ENCODE measurements around the gene ZFPL1.

DNA sequence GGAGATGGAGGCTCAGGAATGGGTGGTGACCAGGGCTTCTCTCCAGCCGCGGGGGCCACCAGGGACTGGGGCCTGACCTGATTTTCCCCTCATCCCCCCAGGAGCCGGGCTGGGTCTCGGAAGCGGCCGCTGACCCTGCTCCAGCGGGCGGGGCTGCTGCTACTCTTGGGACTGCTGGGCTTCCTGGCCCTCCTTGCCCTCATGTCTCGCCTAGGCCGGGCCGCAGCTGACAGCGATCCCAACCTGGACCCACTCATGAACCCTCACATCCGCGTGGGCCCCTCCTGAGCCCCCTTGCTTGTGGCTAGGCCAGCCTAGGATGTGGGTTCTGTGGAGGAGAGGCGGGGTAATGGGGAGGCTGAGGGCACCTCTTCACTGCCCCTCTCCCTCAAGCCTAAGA lies 3.8 kb downstream of the ZFPL1 start:
- TF ChIP-seq, protein P1, sequence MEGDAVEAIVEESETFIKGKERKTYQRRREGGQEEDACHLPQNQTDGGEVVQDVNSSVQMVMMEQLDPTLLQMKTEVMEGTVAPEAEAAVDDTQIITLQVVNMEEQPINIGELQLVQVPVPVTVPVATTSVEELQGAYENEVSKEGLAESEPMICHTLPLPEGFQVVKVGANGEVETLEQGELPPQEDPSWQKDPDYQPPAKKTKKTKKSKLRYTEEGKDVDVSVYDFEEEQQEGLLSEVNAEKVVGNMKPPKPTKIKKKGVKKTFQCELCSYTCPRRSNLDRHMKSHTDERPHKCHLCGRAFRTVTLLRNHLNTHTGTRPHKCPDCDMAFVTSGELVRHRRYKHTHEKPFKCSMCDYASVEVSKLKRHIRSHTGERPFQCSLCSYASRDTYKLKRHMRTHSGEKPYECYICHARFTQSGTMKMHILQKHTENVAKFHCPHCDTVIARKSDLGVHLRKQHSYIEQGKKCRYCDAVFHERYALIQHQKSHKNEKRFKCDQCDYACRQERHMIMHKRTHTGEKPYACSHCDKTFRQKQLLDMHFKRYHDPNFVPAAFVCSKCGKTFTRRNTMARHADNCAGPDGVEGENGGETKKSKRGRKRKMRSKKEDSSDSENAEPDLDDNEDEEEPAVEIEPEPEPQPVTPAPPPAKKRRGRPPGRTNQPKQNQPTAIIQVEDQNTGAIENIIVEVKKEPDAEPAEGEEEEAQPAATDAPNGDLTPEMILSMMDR (IDR thresholded peaks at IDR 0.05; ENCODE audit: insufficient read depth, low read length, poor library complexity, severe bottlenecking): no peak
- TF ChIP-seq EZH2phosphoT487 (conservative IDR thresholded peaks at IDR 0.05; ENCODE audit: low read length): no peak
